Esophagus mucosa (tissue), 1 donor: ENCODE results near the gene RAB7A. TPM values are rescaled to one million over a fixed set of nuclear protein-coding genes. Genes with fewer than 3 reads are reported as not detected.
"Not testable (repeated sequence)": the region's sequence is repeated elsewhere in the genome, so short reads cannot be mapped to it uniquely, and the experiment has no call there.

ENCODE experiments used
- ATAC-seq: fragments of 200-7000 bp; cut with Tn5 transposase; one replicate; pipeline ENCODE4 v1.9.1; 2020
- total RNA-seq: library from RNA; stranded (reverse); gene quantifications from one replicate; pipeline ENCODE4 v1.2.4, GENCODE V29; 2023
- donor health status: DM: yes; HTN: yes; CAD: no.

Gene RAB7A
- total RNA-seq, 1 donor from 2014 or later, result 231 TPM

DNA sequence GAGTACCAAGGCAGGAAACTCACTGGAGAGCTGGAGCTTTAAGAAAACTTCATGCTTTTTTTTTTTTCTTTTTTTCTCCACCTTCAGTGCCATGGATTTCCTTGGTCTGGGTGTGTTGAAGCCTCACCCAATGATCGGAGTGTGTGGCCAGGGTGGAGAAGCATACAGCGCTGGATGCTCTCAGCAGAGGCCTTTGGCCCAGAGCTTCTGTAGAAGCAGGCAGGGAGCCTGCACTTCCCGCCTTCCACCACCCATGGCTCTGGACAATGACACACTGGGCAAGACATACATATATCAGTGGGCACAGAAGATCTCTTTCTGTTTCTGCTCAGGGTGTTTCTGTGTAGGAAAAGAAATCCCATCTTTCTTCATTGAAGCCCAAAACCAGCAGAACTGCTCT, 97.6 kb downstream of the RAB7A start:
- ATAC-seq, result peak; percentile 43

DNA sequence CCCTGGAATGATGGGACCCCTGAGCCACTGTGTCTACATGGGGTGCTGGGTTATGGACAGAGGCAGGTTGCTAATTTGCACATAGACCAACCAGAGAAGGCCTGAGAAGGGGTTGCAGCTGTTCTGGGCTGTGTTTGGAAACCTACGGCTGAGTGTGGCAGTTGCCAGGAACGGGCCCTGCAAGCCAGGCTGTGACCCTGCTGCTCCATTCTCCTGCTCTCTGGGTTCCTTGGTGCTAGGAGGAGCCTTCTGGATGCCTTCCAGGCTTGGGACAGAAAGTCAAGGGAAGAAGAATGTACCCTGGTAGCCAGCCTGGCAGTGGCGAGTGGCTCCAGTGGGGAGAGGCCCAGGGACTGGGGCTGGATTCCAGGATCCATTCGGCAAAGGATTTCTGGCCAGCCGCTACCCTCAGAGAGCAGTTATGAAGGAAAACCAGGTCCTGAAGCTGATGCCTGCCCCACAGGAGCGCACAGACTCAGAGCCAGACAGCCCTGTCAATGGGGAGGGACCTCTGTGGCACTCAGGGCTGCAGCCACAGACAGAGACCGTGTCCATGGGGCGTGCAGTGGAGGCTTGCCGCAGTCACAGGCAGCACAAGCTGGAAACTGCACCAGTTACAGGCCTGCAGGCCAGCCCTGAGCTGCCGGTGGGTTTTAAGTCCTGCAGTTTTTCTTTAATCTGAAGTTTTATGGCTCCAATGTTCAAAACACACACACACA, 98.3 kb downstream of the RAB7A start:
- ATAC-seq, result peak; percentile 34

- no peak for ATAC-seq
These were observed 99.2 kb downstream of the RAB7A start for GRCh38 chr3:128825117-128825725.

- ATAC-seq, result not testable (repeated sequence)
These were observed 103.1 kb downstream of the RAB7A start for GRCh38 chr3:128829087-128829486.

GRCh38 chr3:128829925-128830625, 104.1 kb downstream of the RAB7A start:
- not testable (repeated sequence) for ATAC-seq

GRCh38 chr3:128830762-128831161, 104.8 kb downstream of the RAB7A start:
- not testable (repeated sequence) for ATAC-seq

- not testable (repeated sequence) for ATAC-seq
These were observed 107.0 kb downstream of the RAB7A start for GRCh38 chr3:128832979-128833378.

GRCh38 chr3:128835096-128835495, 109.1 kb downstream of the RAB7A start:
- no peak for ATAC-seq

DNA sequence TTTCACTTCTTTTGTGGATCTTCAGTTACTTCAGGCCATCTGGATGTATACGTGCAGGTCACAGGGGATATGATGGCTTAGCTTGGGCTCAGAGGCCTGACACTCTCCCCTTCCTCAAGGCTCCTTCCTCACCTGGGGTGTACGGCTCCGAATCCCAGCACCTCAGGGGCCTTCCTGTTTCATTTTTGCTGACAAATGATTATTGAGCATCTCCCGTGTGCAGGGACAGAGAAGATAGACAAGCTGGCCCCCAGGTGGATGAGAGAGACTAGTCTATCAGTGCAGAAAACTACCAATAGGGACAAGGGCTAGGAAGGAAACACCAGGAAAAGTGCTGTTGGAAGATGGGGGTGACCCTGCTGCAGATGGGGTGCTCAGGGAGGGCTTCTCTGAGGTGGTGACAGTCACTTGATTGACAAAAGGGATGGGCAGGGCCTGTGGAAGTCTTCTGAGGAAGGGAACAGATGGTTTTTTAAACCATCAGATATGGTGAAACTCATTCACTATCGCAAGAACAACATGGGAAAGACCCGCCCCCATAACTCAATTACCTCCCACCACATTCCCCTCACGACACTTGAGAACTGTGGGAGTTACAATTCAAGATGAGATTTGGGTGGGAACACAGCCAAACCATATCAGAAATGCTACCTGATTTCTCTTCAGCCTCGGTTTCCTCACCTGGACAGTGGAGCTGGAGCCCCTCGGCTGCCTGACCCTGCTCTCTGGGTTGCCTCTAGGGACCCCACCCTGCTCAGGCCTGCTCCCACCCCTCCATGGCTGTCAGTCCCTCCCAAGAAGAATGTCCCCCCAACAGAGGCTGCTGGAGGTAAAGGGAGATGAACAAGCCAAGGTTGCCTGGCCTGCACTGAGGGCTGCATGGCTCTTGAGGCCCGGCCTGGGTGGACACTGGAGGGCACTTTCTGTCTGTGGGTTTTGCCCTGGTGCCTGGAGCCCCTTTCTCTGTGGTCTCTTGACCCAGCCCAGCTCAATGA, 116.2 kb downstream of the RAB7A start:
- ATAC-seq, result no peak

- no peak for ATAC-seq
These were observed 118.5 kb downstream of the RAB7A start for GRCh38 chr3:128844502-128844901.

GRCh38 chr3:128845119-128845777, 119.3 kb downstream of the RAB7A start:
- ATAC-seq, result no peak

DNA sequence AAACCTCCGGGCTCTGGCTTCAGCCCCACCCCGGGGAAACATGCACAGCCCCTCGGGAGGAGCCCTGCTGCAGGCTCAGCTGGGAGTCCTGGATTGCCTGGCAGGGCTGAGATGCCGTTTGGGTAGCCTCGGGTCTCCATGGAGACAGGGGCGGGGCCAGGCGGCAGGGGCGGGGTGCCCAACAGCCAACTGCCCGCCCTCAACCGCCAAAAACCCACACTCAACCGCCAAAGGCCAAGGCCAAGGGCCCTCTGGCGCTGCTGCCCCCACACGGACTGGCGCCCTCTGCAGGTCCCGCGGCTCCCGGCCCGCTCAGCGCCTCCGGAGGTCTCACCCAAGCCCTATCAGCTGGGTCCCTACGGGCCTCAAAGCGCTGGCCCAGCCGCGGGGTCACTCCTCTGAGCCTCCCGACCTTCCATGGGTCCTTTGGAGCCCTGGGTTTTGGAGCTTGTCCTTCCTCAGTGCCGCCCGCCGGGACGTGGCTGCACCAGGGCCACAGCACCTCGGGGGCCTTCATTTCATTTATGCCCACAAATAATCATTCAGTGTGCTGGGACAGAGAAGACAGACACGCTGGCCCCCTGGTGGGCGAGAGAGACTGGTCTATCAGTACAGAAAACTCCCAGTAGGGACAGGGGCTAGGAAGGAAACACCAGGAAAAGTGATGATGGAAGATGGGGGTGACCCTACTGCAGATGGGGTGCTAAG, 119.9 kb downstream of the RAB7A start:
- ATAC-seq, result peak; percentile 76

DNA sequence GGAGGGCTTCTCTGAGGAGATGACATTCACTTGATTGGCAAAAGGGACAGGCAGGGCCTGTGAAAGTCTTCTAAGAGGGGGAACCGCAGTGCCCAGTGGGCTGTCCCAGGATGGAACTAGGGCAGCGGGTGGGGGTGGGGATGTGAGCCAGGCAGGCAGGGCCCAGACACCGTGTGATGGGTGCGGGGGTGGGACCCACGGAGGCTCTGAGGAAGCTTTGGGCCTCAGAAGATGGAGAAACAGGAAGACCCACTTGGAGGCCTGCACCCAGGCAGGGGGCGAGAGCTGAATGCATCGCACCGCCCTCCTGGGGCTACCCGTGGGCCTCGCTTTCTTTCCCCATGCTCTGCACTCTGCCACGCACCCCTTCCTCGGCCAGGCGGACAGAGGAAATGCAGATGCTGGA, 120.5 kb downstream of the RAB7A start:
- ATAC-seq, result peak; percentile 11

DNA sequence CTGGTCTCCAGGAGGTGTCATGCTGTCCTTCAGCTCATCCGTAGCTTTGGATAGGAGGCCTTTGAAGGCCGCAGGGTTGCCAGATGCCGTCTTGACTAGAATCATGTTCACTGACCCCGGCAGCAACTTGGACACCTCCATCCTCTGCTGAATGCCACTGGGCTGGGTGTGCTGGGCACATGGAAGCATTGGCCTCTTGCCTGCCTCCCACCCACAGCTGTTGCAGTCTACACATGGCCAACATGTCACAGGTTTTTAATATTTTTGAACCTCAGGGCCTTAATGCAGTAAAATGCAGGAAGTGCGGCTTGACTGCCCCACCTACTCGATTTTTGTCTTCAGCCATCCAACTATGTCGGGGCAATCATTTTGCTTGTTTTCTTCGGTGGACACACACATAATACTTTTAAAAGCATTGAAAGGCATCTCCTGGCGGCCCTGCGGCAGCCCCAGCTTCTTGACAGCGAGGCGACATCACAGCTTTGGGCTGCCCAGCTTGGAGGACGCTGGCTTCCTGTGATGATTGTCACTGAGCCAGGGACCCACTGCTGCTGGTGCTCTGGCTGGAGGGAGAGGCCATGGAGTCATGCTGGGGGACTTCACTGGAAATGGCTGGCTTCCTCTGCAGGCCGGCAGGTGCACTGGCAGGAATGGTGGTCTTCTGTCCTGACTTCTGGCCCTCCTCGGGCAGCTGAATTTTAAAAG, 121.8 kb downstream of the RAB7A start:
- ATAC-seq, result no peak

DNA sequence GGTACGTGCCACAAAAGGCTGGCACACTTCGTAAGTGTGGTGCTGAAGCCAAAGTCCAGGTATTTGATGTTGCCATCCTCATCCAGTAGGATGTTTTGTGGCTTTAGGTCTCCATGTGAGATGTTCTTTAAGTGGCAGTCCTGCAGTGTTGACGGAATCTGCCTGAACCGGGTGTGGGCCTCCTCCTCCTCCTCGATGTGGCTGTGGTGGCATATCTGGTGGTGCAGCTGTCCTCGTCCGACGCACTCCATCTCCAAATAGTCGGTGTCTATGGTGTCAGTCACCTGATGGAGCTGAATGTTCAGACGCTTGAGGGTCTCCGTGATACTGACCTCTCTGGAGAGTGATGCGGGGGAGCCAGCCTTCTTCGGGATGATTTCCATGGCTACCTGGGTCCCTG, 123.0 kb downstream of the RAB7A start:
- ATAC-seq, result no peak

- no peak for ATAC-seq
These were observed 124.0 kb downstream of the RAB7A start for GRCh38 chr3:128849911-128850455.

GRCh38 chr3:128850544-128850943, 124.6 kb downstream of the RAB7A start:
- ATAC-seq, result no peak

- ATAC-seq, result no peak
These were observed 125.6 kb downstream of the RAB7A start for GRCh38 chr3:128851601-128852000.

- ATAC-seq, result no peak
These were observed 127.8 kb downstream of the RAB7A start for GRCh38 chr3:128853826-128854225.

GRCh38 chr3:128854475-128854874, 128.5 kb downstream of the RAB7A start:
- no peak for ATAC-seq
